NCI-H146 (cell line): Measurements from ENCODE around the gene ANO9.
A peak's percentile ranks its signal among the peaks of the same experiment; 100 is the strongest.
"Not testable (repeated sequence)": the region's sequence is repeated elsewhere in the genome, so short reads cannot be mapped to it uniquely, and the experiment has no call there.

Source experiments
- DNase-seq: peaks from one replicate; lab custom pipeline; 2025; lab: John Stamatoyannopoulos, UW

Gene ANO9

GRCh38 chr11:434496-434895 is 7.3 kb downstream of the ANO9 start:
- no peak for DNase-seq

- no peak for DNase-seq
Measured at GRCh38 chr11:433641-434040, 8.2 kb downstream of the ANO9 start.

- DNase-seq, result no peak
Measured at GRCh38 chr11:433111-433510, 8.7 kb downstream of the ANO9 start.

- DNase-seq, result no peak
Measured at GRCh38 chr11:432501-433100, 9.2 kb downstream of the ANO9 start.

GRCh38 chr11:431921-432320 is 9.9 kb downstream of the ANO9 start:
- DNase-seq, result no peak

GRCh38 chr11:429931-430456 is 11.8 kb downstream of the ANO9 start:
- DNase-seq, result no peak

- no peak for DNase-seq
Measured at GRCh38 chr11:429391-429790, 12.4 kb downstream of the ANO9 start.

- no peak for DNase-seq
Measured at GRCh38 chr11:428295-428694, 13.5 kb downstream of the ANO9 start.

GRCh38 chr11:426851-427250 is 15.0 kb downstream of the ANO9 start:
- DNase-seq, result no peak

GRCh38 chr11:425301-425700 is 16.5 kb downstream of the ANO9 start:
- DNase-seq, result no peak

- DNase-seq, result not testable (repeated sequence)
Measured at GRCh38 chr11:424766-425165, 17.0 kb downstream of the ANO9 start.

GRCh38 chr11:424232-424631 is 17.6 kb downstream of the ANO9 start:
- DNase-seq, result no peak

- DNase-seq, result no peak
Measured at GRCh38 chr11:422249-422656, 19.6 kb downstream of the ANO9 start.

GRCh38 chr11:420911-421321 is 20.9 kb downstream of the ANO9 start:
- DNase-seq, result no peak

- DNase-seq, result no peak
Measured at GRCh38 chr11:420054-420910, 21.5 kb downstream of the ANO9 start.

GRCh38 chr11:419248-420005 is 22.4 kb downstream of the ANO9 start:
- no peak for DNase-seq

GRCh38 chr11:418343-419247 is 23.2 kb downstream of the ANO9 start:
- no peak for DNase-seq

GRCh38 chr11:417652-418342 is 24.0 kb downstream of the ANO9 start:
- DNase-seq, result no peak

GRCh38 chr11:416757-417621 is 24.8 kb downstream of the ANO9 start:
- DNase-seq, result peak; percentile 87
